HepG2 (cell line): ENCODE measurements around the gene RNGTT. TPM values are rescaled to one million over a fixed set of nuclear protein-coding genes. Genes with fewer than 3 reads are reported as not detected.
A peak's percentile ranks its signal among the peaks of the same experiment; 100 is the strongest.

Experiments used
- ARID3A ChIP-seq: IDR thresholded peaks from 2 replicates; pipeline ENCODE4 v1.6.1; 2012; ENCODE audit warnings: low read depth, low read length, improper control_type of control experiment
- ARNTL ChIP-seq: sonication (generic); formaldehyde crosslinking; IDR thresholded peaks from 2 replicates; pipeline ENCODE4 v1.4.0; 2020; ENCODE audit warnings: mild to moderate bottlenecking, missing genetic modification reagents
- DRAP1 ChIP-seq: IDR thresholded peaks from 2 replicates; pipeline ENCODE4 v1.6.1; 2016; ENCODE audit warnings: missing genetic modification reagents, missing compliant biosample characterization
- FLYWCH1 ChIP-seq: sonication (generic); formaldehyde crosslinking; IDR thresholded peaks from 2 replicates; pipeline ENCODE4 v1.8.1; 2023; ENCODE audit warnings: mild to moderate bottlenecking, missing genetic modification reagents
- FOXP4 ChIP-seq: sonication (generic); formaldehyde crosslinking; IDR thresholded peaks from 2 replicates; pipeline ENCODE4 v1.4.0; 2020; ENCODE audit warnings: missing genetic modification reagents
- GATAD2A ChIP-seq: IDR thresholded peaks from 2 replicates; pipeline ENCODE4 v1.6.1; 2016
- IRX3 ChIP-seq: sonication (generic); formaldehyde crosslinking; IDR thresholded peaks from 2 replicates; pipeline ENCODE4 v1.8.1; 2023; ENCODE audit warnings: mild to moderate bottlenecking, low read depth, missing genetic modification reagents, borderline replicate concordance
- JDP2 ChIP-seq: sonication (generic); formaldehyde crosslinking; IDR thresholded peaks from 2 replicates; pipeline ENCODE4 v1.8.1; 2022; ENCODE audit warnings: missing genetic modification reagents, borderline replicate concordance
- KDM5B ChIP-seq: sonication (generic); formaldehyde crosslinking; IDR thresholded peaks from 2 replicates; pipeline ENCODE4 v1.4.0; 2020; ENCODE audit warnings: missing genetic modification reagents, mild to moderate bottlenecking, borderline replicate concordance
- NCOA1 ChIP-seq: sonication (generic); formaldehyde crosslinking; IDR thresholded peaks from 2 replicates; pipeline ENCODE4 v1.9.0; 2021; ENCODE audit warnings: missing genetic modification reagents
- SNAI1 ChIP-seq: sonication (generic); formaldehyde crosslinking; IDR thresholded peaks from 2 replicates; pipeline ENCODE4 v1.5.0; 2020; ENCODE audit warnings: mild to moderate bottlenecking, missing genetic modification reagents, borderline replicate concordance
- SRF ChIP-seq: IDR thresholded peaks from 2 replicates; pipeline ENCODE4 v1.6.1; 2011; ENCODE audit warnings: mild to moderate bottlenecking, low read depth, low read length, moderate library complexity
- ZNF574 ChIP-seq: sonication (generic); formaldehyde crosslinking; IDR thresholded peaks from 2 replicates; pipeline ENCODE4 v1.4.0; 2020; ENCODE audit warnings: missing genetic modification reagents
- ZNF614 ChIP-seq: IDR thresholded peaks from 2 replicates; pipeline ENCODE4 v1.6.1; 2018; ENCODE audit warnings: missing biosample characterization, missing genetic modification reagents, inconsistent platforms, borderline replicate concordance
- ZNF709 ChIP-seq: sonication (generic); formaldehyde crosslinking; IDR thresholded peaks from 2 replicates; pipeline ENCODE4 v1.5.0; 2020; ENCODE audit warnings: mild to moderate bottlenecking, missing genetic modification reagents
- ZNF777 ChIP-seq: sonication (generic); formaldehyde crosslinking; IDR thresholded peaks from 2 replicates; pipeline ENCODE4 v1.4.0; 2020; ENCODE audit warnings: missing genetic modification reagents
- polyA plus RNA-seq, 8 experiments: library from polyadenylated mRNA; depleted of rRNA in 3 of 8; stranded (reverse) in 7 of 8; unstranded in 1 of 8; fragments of >200 nt; fragmentation: Illumina TruSeq in 4 of 8; extraction: Trizol in 4 of 8; gene quantifications; 2 replicates each; pipeline versions ENCODE4 v1.2.1 to v1.2.3, GENCODE V29; 2011 to 2016; ENCODE audit warnings: low read depth in 4 of 8, missing spikeins in 1 of 8, mixed read lengths in 1 of 8; ENCODE audit not compliant: insufficient read depth in 1 of 8
- total RNA-seq, 5 experiments: library from RNA; depleted of rRNA; stranded (reverse); fragments of >200 nt; fragmentation: Illumina TruSeq; extraction: Trizol; gene quantifications; 2 replicates each; pipeline ENCODE4 v1.2.3, GENCODE V29; 2016; ENCODE audit warnings: low read depth in 1 of 5

Gene RNGTT
- total and polyA plus RNA-seq, 2 of the 13 experiments (the other 11 are each of a cell fraction or from before 2014, with no cell fraction given): 6.0 to 22.6 TPM

GRCh38 chr6:88963139-88964090 lies at the start of gene RNGTT (continued):
- peak; percentile 42; the same call in 1 of the 2 replicates for TF ChIP-seq ZNF777
- TF ChIP-seq FOXP4 (CRISPR knock-in tag): peak; percentile 66; the same call in 1 of the 2 replicates
- no peak; the same call in 1 of the 2 replicates for TF ChIP-seq NCOA1
- TF ChIP-seq IRX3: no peak
- no peak for TF ChIP-seq ARNTL
- TF ChIP-seq KDM5B (CRISPR knock-in tag): peak; percentile 84; the same call in 1 of the 2 replicates
- peak; percentile 67 for TF ChIP-seq GATAD2A (CRISPR knock-in tag)
- TF ChIP-seq ZNF709 (CRISPR knock-in tag): 0 out of 2 replicates have a peak, but pooled peaks have one; percentile 62
- no peak for TF ChIP-seq JDP2 (CRISPR knock-in tag)
- no peak for TF ChIP-seq FLYWCH1
- TF ChIP-seq DRAP1 (CRISPR knock-in tag): 0 out of 2 replicates have a peak, but pooled peaks have one; percentile 39
- peak; percentile 80 for TF ChIP-seq ZNF574 (CRISPR knock-in tag)
- no peak for TF ChIP-seq SRF
- no peak for TF ChIP-seq ARID3A
- no peak for TF ChIP-seq SNAI1
- TF ChIP-seq ZNF614 (CRISPR knock-in tag): 0 out of 2 replicates have a peak, but pooled peaks have one; percentile 6
